Activated CD4-positive, alpha-beta T cell treated with anti-CD3 and anti-CD28 coated beads for 36 hours (primary cell): ENCODE data around the gene KRTAP5-2. TPM values are rescaled to one million over a fixed set of nuclear protein-coding genes. Genes with fewer than 3 reads are reported as not detected.
"Not testable (repeated sequence)": the region's sequence is repeated elsewhere in the genome, so short reads cannot be mapped to it uniquely, and the experiment has no call there.

ENCODE experiments used
- ATAC-seq: fragments of 200-7000 bp; cut with Tn5 transposase; one replicate; pipeline ENCODE4 v1.10.0; 2021; ENCODE audit warnings: mild to moderate bottlenecking, moderate library complexity
- CTCF ChIA-PET: fragments of 350-600 bp; sonication (Branson Sonifier 250); formaldehyde crosslinking; loops from one replicate; lab custom pipeline; 2021; ENCODE audit warnings: antibody characterized with exemption; lab: Charles Lee
- POLR2A ChIA-PET: fragments of 350-600 bp; sonication (Branson Sonifier 250); formaldehyde crosslinking; loops from one replicate; lab custom pipeline; 2021; ENCODE audit warnings: antibody characterized with exemption, inconsistent platforms; lab: Charles Lee
- DNase-seq: peaks from one replicate; pipeline ENCODE4 v3.0.0-alpha.2; 2020
- H3K27ac Mint-ChIP-seq: one replicate; pipeline ENCODE4 v1.8.0; 2021; ENCODE audit warnings: mixed read lengths
- H3K27me3 Mint-ChIP-seq: one replicate; pipeline ENCODE4 v1.8.0; 2021; ENCODE audit warnings: mixed read lengths
- H3K36me3 Mint-ChIP-seq: one replicate; pipeline ENCODE4 v1.8.0; 2021; ENCODE audit warnings: low read depth, mixed read lengths
- H3K4me1 Mint-ChIP-seq: one replicate; pipeline ENCODE4 v1.8.0; 2021; ENCODE audit warnings: mixed read lengths
- H3K4me3 Mint-ChIP-seq: one replicate; pipeline ENCODE4 v1.8.0; 2021; ENCODE audit warnings: mild to moderate bottlenecking, moderate library complexity, mixed read lengths
- H3K9me3 Mint-ChIP-seq: one replicate; pipeline ENCODE4 v1.8.0; 2021; ENCODE audit warnings: low read depth, mixed read lengths
- intact Hi-C, 2 experiments: fragments of 100-400 bp; cut with DNase I in 1 of 2; cut with micrococcal nuclease in 1 of 2; formaldehyde crosslinking; loops; one replicate each; pipeline versions ENCODE4 v1.14.2 to v1.15.1; 2022 to 2024; cut with DNase I, micrococcal nuclease
- total RNA-seq, 2 experiments: library from RNA; stranded (reverse); gene quantifications; one replicate each; pipeline ENCODE4 v1.2.3, GENCODE V29; 2021

KRTAP5-2 gene, protein sequence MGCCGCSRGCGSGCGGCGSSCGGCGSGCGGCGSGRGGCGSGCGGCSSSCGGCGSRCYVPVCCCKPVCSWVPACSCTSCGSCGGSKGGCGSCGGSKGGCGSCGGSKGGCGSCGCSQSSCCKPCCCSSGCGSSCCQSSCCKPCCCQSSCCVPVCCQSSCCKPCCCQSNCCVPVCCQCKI
- total RNA-seq, result not detected

- peaks cover 34% of the 10 kb centered on the region for H3K27me3 Mint-ChIP-seq
- no peak within 1 kb of the TSS for H3K27ac Mint-ChIP-seq
- ChIA-PET CTCF (interaction anchor here (0.7 to 1.8 kb wide), 4 partner anchors 10 to 55 kb away, joined by 3 to 7 read pairs (median 4); no protein-coding TSS in a partner anchor), POLR2A (no interaction called here)
- ATAC-seq, result no peak
- H3K36me3 Mint-ChIP-seq, result no peaks in the 10 kb centered on the region
- DNase-seq, result no peak
- H3K4me3 Mint-ChIP-seq, result no peak within 1 kb of the TSS
- peaks cover 5% of the 10 kb centered on the region for H3K4me1 Mint-ChIP-seq
- no peaks in the 10 kb centered on the region for H3K9me3 Mint-ChIP-seq
- intact Hi-C loops, result no loop called here
Measured at GRCh38 chr11:1597994-1598380, at the start of gene KRTAP5-2. Gene KRTAP5-2 (minus strand): TSS chr11:1598294. CDS start chr11:1598250, 44 bp downstream.

- ATAC-seq, H3K4me1 Mint-ChIP-seq, POLR2A ChIA-PET, H3K27ac Mint-ChIP-seq, DNase-seq, H3K36me3 Mint-ChIP-seq, H3K27me3 Mint-ChIP-seq, H3K4me3 Mint-ChIP-seq, H3K9me3 Mint-ChIP-seq, intact Hi-C loops: not testable (repeated sequence)
- CTCF ChIA-PET, result interaction anchor here (0.6 to 0.9 kb wide), 5 partner anchors 29 to 790 kb away, joined by 3 to 4 read pairs (median 3); no protein-coding TSS in a partner anchor
Measured at GRCh38 chr11:1646540-1646939, 48.4 kb upstream of the KRTAP5-2 start.

DNA sequence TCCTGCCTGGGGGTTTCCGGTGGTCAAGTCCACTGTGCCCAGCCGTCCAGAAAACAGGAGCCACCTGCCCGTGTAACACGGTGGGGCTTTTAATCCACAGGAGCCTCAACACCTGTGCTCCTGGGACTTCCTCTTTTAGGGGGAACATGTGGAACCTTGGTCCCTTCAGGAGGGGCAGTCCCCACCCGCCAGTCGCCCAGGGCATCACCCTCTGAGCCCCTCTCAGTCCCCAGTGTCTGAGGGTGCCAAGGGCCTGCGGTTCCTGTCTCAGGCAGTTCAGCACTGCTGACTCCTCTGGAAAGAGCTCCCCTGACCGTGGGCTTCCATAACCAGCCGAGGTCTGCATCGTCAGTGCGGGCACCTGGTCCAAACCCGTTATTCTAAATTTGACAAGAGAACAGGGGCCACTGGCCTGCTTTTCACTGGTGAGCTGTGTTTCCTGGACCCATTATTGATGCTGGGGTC is 47.3 kb upstream of the KRTAP5-2 start:
- ATAC-seq (no peak), DNase-seq (no peak)
- Mint-ChIP-seq H3K27ac (no peak overlapping the region), H3K36me3 (no peaks in the 10 kb centered on the region), H3K27me3 (peaks cover 3% of the 10 kb centered on the region), H3K4me3 (no peak overlapping the region), H3K9me3 (no peaks in the 10 kb centered on the region), H3K4me1 (no peaks in the 10 kb centered on the region)
- intact Hi-C loops, result no loop called here
- CTCF ChIA-PET, result no interaction called here
- POLR2A ChIA-PET, result no interaction called here

DNA sequence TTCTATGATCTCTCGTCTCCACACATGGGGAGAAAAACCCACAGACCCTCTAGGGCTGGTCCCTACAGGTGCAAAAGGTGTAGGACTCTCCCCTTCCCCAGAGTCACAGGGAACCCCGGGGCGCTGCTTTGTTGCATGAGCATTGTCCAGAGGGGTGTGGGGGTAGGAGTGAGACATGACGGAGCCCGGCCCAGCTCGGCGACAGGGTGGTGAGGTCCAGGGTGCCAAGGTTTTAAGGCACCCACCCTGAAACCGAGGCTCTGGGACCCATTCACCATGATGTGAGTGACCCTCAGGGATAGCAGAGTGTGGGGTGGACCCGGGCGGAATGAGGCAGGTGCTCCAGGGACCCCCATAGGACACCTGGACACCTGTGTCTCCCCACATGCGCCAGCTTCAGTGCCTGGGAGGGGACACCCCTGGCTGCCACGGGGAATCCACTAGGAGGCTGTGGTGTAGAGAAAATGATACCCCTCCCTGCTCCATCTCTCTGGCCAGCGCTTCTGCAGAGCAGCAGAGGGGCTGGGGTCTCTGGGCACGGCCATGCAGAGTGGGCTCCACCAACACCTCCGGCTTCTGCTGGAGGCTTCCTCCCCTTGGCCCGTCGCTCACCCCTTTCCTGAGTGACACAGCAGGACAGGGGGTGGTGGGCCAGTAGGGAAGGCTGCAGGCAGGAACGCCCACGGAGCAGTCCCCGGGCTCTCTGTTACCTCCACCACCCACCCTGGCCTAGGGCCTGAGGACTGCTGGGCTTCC is 46.7 kb upstream of the KRTAP5-2 start:
- peaks cover 6% of the 10 kb centered on the region for H3K27me3 Mint-ChIP-seq

DNA sequence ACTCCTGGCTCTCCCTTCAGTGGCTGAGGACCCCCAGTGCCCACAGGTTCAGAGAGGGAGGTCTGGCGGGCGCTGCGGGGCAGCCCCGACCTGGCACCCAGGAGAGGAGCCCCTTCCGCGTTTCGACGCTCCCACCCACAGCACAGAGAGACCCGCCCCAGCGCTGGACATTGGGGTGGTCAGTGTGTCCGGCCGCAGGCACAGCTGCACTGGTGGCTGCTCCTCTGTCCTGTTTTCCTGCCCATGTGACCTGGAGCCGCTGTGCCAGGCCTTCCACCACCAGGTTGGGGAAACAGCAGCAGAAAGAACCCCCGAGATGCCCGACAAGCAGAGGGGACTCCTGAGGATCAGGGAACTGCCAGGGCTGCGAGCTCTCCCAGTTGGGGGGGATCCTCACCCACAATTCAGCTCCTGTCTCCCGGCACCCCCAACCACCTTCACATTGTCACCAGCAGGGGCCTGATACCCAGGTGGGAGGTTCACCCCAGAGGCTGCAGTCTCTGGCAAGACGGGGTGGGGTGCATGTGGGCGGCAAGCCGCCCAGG is 45.1 kb upstream of the KRTAP5-2 start:
- no peaks in the 10 kb centered on the region for H3K9me3 Mint-ChIP-seq
- intact Hi-C loops, result no loop called here
- no peaks in the 10 kb centered on the region for H3K36me3 Mint-ChIP-seq
- ATAC-seq (no peak), DNase-seq (no peak)
- CTCF ChIA-PET, result interaction anchor here (0.8 to 1.0 kb wide), 2 partner anchors 10 kb away, joined by 3 to 4 read pairs; no protein-coding TSS in a partner anchor
- no peak overlapping the region for H3K4me3 Mint-ChIP-seq
- H3K27ac Mint-ChIP-seq, result no peak overlapping the region
- H3K4me1 Mint-ChIP-seq, result no peaks in the 10 kb centered on the region
- POLR2A ChIA-PET, result no interaction called here
- H3K27me3 Mint-ChIP-seq, result peaks cover 6% of the 10 kb centered on the region

More for the DNA sequence above, 46.7 kb upstream of the KRTAP5-2 start:
- Mint-ChIP-seq H3K4me1 (no peaks in the 10 kb centered on the region), H3K27ac (no peak overlapping the region), H3K4me3 (no peak overlapping the region), H3K36me3 (no peaks in the 10 kb centered on the region), H3K9me3 (no peaks in the 10 kb centered on the region)
- DNase-seq, result no peak
- ChIA-PET CTCF (interaction anchor here (1.1 kb wide), 1 partner anchor 8 kb away, joined by 4 read pairs; no protein-coding TSS in a partner anchor), POLR2A (no interaction called here)
- intact Hi-C loops, result no loop called here
- no peak for ATAC-seq

- DNase-seq (no peak), ATAC-seq (no peak)
- Mint-ChIP-seq H3K9me3 (no peaks in the 10 kb centered on the region), H3K36me3 (no peaks in the 10 kb centered on the region), H3K27me3 (peaks cover 6% of the 10 kb centered on the region), H3K27ac (no peak overlapping the region), H3K4me1 (no peaks in the 10 kb centered on the region), H3K4me3 (no peak overlapping the region)
- ChIA-PET POLR2A (no interaction called here), CTCF (interaction anchor here (0.6 to 1.0 kb wide), 3 partner anchors 9 to 52 kb away, joined by 3 to 4 read pairs (median 3); no protein-coding TSS in a partner anchor)
- intact Hi-C loops, result no loop called here
Measured at GRCh38 chr11:1642288-1643145, 44.4 kb upstream of the KRTAP5-2 start.

DNA sequence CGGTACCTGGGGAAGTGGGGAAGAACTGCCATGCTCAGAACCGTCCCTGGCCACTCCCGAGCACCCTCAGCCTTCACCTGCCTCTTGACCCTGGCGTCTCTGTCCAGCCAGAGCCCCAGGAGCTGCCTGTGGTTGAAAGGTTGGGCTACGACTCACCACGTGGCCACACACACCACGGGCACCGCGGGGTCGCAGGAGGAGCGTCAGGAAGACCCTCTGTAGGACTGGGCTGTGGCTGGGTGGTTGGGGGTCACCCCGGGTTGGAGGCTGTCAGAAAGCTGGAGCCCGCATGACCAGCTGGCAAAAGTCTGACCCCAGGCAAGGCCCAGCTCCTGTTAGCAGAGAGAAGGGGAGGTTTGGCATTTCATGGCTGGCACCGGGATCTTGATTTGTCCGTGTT is 43.0 kb upstream of the KRTAP5-2 start:
- ChIA-PET POLR2A (no interaction called here), CTCF (interaction anchor here (0.7 to 1.7 kb wide), 4 partner anchors 10 to 112 kb away, joined by 3 to 9 read pairs (median 4); no protein-coding TSS in a partner anchor)
- ATAC-seq (no peak), DNase-seq (no peak)
- Mint-ChIP-seq H3K36me3 (no peaks in the 10 kb centered on the region), H3K27ac (no peak overlapping the region), H3K27me3 (peaks cover 6% of the 10 kb centered on the region), H3K9me3 (no peaks in the 10 kb centered on the region), H3K4me1 (no peaks in the 10 kb centered on the region), H3K4me3 (no peak overlapping the region)
- intact Hi-C loops, result no loop called here

GRCh38 chr11:1640076-1640946 is 42.2 kb upstream of the KRTAP5-2 start:
- Mint-ChIP-seq H3K4me1 (no peaks in the 10 kb centered on the region), H3K4me3 (no peak overlapping the region), H3K27me3 (peaks cover 6% of the 10 kb centered on the region), H3K9me3 (no peaks in the 10 kb centered on the region), H3K27ac (no peak overlapping the region), H3K36me3 (no peaks in the 10 kb centered on the region)
- ATAC-seq, result peak; percentile 49
- peak; percentile 54 for DNase-seq
- ChIA-PET POLR2A (no interaction called here), CTCF (interaction anchor here (0.5 to 1.7 kb wide), 10 partner anchors 11 to 1117 kb away, joined by 3 to 9 read pairs (median 3); no protein-coding TSS in a partner anchor)
- intact Hi-C loops, result no loop called here

DNA sequence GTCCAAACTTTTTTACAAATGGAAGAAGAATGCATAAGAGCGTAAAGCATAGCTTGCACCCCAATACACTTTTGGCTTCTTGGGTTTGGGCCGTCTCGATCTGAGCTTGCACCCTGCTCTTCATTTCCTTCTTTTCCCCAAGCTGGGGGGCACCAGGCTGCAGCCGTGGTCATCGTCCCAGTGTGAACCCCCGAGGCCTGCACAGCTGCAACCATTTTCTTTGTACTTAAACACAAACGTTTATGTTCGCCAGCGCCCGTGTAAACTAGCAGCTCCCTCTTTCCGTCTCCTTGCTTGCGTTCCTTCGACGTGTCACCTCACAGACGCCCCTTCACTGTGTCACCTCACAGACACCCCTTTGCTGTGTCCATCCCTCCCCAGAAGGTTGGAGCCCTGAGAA is 41.6 kb upstream of the KRTAP5-2 start:
- Mint-ChIP-seq H3K27ac (no peak overlapping the region), H3K4me3 (no peak overlapping the region), H3K9me3 (no peaks in the 10 kb centered on the region), H3K27me3 (peaks cover 6% of the 10 kb centered on the region), H3K4me1 (no peaks in the 10 kb centered on the region), H3K36me3 (no peaks in the 10 kb centered on the region)
- no peak for DNase-seq
- intact Hi-C loops, result no loop called here
- ATAC-seq, result no peak
- ChIA-PET CTCF (interaction anchor here (0.5 to 1.2 kb wide), 8 partner anchors 9 to 1116 kb away, joined by 3 to 4 read pairs (median 3); no protein-coding TSS in a partner anchor), POLR2A (no interaction called here)

DNA sequence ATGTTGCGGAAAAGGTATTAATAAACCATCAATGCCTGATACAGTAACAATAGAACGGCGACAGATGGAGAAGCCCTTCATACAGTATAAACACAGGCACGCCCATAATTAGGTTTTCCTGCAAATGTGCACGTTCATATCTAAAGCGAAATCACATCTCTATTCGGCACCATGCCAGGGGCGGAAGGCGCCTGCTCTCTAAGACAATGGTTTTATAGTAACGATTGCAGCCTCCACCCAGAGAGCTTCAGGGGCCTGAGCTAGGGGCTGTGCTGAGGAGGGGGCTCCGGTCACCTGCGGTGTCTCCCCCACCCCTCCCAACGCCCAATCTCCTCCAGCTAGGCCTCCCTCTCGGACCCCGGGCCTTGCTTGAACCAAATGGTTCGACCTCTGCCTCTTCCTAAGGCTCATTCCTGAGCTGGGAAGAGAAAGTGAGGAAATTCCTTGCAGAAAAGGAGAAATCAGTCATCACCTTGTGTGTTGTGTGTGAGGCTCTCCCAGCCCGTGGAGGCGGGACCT is 41.1 kb upstream of the KRTAP5-2 start:
- no peaks in the 10 kb centered on the region for H3K36me3 Mint-ChIP-seq
- DNase-seq, result no peak
- CTCF ChIA-PET, result interaction anchor here (0.6 to 1.2 kb wide), 8 partner anchors 9 to 1116 kb away, joined by 3 to 4 read pairs (median 3); no protein-coding TSS in a partner anchor
- no peaks in the 10 kb centered on the region for H3K9me3 Mint-ChIP-seq
- H3K4me1 Mint-ChIP-seq, result no peaks in the 10 kb centered on the region
- no peak overlapping the region for H3K4me3 Mint-ChIP-seq
- intact Hi-C loops, result no loop called here
- peaks cover 5% of the 10 kb centered on the region for H3K27me3 Mint-ChIP-seq
- POLR2A ChIA-PET, result no interaction called here
- no peak for ATAC-seq
- no peak overlapping the region for H3K27ac Mint-ChIP-seq
